GM18520 (cell line): Measurements from ENCODE around the gene DLX3.

Experiments used
- ATAC-seq: cut with Tn5 transposase; IDR thresholded peaks from one replicate; pipeline ENCODE4 v1.9.1; 2021; ENCODE audit not compliant: unreplicated experiment

The DLX3 gene

DNA sequence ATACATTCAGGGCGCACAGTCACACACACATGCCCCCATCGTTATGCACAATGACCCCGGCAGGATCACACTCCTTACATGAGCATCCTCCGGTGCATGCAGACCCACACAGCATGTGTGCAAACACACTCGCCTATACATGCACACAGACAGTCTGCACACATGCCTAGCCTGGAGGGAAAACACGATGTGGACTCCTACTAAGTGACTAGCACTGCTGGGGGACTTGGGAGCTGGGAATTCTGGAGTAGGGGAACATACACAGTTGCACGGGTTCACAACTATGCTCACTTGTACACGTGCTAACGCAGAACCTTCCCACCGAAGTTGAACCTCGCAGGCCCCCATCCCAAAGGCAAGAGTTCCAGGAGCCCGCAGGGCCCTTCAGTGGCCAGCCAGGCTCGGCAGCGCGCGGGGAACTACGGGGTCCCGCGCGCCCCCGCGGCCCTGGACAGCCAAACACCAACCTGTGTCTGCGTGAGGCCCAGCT is 2.0 kb downstream of the DLX3 start:
- no peak for ATAC-seq

DNA sequence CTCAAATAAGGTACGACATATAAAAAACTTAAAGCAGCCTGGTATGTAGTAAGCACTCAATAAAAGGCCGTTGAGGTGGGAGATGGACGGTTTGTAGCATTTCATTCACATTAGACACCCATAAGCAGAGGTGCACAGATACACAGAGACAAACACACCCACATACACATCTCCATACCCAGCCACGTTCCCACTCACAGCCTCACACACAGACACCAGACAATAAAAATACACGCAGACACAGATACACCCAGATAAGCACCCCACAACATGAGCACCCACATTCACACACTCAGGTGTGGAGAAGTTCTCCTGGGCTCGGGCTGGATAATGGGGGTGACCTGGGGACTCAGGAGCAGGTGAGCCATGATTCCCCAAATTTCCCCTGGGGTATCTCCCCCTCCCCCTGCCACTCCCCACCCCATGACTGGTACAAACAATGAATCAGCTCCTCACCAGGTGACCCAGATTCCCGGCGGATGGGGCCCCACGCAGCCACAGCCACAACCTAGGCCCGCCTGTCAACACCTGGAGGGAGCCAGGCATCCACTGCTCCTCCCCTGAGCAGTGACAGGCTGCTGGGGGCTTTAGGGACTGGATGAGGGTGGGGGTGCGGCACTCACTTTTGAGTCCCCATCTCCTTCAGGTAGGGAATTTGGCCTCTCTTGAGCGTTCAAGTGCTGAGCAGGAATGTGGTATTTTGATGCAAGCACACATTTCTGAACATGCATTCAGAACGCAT is 2.7 kb downstream of the DLX3 start:
- ATAC-seq: no peak

DNA sequence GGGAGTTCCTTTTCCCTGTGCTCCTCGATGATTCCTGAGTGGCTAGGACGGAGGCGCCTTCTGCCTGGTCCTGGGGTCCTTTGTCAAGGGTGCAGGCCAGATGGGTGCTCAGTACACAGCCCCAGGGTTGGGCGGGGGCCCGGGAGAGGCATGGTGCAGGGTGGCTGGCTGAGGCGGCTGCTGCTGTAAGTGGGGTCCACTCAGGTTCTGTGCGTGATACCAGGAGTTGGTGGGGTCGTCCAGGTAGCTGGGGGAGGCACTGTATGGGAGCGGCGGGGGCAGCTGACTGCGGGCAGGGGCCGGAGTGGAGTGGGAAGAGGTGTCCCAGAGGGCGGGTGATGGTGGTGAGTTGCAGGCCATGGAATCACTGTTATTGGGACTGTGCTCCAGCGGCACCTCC is 3.6 kb downstream of the DLX3 start:
- ATAC-seq: no peak

DNA sequence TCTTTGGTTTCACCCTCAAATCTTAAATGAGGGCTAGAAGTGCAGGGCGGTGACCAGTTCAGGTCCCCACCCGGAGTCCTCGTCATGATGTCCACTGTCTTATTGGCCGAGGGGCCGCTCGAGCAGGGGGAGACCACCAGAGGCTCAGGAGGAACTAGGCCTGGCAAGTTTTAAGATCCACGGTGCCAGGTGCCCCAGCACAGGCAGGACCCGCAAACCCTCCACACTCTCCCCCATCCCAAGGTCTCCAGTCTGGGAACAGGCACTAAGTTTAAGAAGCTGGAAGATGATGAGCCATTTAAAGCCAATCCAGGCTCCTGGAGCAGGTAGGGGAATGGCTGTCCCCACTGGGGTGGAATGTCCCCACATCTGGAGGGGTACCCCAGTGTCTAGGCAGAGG is 4.1 kb downstream of the DLX3 start:
- ATAC-seq: no peak

DNA sequence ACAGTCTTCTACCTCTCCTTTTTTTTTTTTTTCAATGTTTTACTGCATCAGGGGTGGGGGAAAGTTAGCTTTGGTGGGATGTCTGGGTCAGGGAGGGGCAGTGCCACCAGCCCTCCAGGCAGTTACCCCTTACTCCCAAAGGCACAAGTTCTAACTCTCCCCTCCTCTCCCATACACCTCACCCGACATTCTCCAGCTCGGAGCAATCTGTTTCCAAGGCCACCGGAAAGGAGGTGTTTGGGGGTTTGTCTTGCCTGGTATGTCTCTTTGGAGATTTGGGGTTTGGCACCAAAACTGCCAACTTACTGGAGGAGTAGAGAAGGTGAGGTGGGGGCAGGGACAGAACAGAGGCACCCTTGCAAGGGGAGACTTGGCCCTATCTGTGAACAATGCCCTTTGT is 4.7 kb downstream of the DLX3 start:
- no peak for ATAC-seq

DNA sequence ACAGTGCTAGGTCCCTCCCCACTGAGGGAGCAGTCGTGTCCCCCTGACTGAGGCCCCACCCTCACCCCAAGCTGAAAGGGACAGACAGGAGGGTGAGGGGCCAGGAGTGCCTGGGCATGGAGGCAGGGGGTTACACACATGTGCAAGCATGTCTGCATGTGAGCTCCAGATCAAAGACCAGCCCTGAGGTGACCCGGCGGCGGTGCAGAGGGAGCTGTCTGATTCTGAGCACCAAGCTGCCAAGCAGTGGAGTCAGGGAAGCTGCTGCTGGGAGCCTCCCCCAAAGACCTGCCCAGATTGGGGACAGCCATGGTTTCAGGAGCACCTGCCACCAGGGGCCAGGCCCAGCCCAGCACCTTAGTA is 5.5 kb downstream of the DLX3 start:
- no peak for ATAC-seq

DNA sequence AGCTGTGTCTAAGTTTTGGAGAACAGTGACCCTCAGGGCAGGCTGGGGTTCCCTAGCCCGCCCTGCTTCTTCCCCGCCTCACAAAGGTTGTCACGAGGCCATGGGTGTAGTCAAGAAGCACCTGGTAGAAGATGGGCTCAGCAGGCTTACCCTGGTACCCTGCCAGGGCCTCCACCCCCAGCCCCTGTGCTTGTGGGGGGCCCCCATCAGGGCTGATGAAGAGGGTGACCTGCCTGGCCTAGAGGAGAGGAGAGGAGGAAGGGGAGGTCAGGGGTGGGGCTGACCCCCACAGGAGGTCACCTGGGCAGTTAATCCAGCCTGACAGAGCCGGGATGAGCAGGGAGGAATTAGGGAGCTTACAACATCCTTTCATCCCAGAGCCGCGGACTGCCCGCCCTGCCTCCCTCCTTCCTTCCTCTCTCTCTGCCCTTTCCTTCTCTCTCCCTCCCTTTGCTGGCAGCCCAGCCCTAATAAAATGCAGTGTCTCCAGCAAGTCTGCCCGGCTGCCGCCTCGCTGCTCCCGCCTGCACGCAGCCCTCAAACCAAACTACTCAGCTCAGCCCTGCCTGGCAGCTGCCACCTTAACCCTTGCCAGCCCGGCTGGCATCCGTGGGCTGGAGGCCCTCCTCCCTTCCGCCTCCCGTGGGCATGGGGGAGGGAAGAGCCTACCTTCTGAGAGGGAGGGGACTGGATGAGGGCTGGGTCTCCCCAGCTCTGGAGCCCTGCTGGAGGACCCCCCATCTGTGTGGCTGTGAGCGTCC is 7.2 kb downstream of the DLX3 start:
- ATAC-seq: no peak

DNA sequence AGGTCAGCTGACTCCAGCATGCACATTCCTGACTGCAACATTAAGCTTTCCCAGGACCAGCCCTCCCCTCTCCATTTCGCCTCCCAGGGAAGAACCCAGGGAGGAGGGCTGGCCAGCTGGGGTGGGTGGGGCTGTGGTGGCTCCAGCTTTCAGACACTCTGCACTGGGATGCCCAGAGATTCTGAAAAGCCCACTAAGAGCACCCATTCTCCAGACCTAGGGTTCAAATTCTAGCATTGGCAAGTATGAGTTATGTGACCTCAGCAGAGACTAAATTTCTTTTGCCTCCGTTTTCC is 7.8 kb downstream of the DLX3 start:
- no peak for ATAC-seq

DNA sequence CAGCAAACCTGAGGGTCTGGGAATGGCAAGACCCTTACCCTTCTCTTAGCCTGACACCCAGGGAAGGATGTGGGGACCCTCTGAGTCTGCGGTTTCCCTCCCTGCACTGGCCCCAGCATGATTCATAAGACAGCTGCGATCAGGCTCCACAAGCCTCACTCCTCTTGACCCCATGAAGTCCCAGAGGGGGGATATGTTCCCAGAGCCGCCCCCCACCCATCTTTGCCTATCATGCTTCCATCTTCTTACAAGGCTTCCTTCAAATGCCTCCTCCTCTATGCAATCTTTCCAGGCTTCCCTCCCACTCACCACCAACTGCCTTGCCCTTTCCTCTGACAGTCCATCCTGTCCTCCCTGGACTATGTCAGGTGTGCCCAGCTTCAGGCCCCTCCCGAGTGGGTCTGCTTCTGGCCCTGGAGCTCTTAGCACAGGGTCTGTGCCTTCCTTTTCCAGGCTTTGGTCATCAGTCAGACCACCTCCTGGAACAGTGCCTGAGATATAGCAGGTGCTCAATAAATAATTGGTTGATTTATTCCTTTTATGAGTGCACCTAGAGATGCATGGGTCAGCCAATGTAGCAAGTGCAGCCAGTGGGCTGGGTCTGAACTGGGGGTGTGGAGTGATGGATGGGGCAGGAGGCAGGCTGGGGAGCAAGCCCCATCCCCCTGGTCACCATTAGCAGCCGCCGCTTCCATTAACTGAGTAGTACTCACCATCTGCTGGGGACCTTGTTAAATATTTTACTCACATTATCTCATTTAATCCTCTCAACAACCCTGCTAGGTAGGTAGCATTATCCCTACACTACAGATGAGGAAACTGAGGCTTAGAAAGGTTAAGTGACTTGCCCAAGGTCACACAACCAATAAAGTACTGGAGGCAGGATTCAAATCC is 8.4 kb downstream of the DLX3 start:
- no peak for ATAC-seq

DNA sequence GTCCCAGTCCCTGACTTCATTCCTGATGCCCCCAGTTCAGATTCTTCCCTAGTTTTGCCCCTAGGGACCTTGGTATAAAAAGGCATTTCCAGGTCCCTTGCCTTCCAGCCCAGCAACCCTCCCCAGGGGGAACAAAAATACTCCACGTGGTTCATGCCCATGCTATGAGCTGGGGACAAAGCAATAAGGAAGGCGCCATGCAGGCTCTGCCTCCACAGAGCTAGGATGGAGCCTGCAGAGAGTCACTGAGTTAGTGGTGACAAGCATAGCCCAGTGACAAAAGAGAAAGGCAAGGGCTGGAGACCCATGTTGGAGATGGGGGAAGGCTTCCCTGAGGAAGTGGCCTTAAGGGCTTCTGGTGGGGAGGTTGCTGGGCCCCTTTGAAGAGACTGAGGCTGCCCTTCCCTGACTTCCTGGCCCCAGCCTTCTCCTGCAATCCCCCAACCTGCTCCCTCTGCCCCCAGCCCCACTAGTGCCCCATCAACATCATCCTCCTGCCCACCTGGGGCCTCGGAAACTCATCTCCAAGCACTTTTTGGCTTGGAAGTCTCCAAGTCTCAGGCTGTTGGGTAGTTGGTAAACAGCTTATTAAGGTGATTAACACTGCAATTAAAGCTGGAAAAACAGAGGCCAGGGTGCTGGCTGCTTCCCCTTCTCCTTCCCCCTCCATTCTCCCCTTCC is 9.6 kb downstream of the DLX3 start:
- no peak for ATAC-seq

DNA sequence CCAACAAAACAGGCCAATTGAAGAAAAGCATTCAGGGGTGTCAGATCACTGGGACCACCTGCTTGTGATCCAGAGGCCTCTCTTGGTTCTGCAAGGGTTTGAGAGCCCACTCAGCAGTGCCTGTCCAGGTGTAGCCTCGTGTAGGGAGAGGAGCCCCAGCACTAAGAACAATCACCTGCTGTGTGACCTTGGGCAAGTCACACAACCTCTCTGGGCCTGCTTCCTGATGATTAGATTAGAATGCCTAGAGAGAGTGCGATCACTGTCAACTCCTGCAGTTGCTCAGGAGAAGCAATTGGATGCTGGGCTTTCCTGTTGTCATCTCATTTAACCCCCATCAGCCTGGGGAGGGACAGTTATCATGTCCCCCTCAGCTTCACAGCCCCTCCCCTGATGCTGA is 10.2 kb downstream of the DLX3 start:
- ATAC-seq: no peak

DNA sequence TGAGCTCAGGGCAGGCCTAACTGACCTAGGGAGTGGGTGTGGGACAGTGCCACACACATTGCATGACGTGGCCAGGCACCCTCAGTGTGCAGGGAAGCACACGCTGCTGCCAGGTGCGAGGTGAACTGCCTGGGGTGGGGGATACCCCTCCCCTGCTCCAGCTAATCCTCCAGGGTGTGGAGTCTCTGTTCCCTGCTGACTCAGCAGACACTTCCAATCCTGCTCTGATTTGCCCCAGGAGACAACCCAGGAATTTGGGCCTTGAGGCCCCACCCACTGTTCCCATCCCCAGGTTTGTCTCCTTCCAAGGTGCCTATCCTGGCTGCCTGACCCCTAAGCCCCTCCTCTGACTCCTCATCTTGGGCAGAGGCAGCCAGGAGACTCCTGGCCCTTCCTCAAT is 10.7 kb downstream of the DLX3 start:
- no peak for ATAC-seq

DNA sequence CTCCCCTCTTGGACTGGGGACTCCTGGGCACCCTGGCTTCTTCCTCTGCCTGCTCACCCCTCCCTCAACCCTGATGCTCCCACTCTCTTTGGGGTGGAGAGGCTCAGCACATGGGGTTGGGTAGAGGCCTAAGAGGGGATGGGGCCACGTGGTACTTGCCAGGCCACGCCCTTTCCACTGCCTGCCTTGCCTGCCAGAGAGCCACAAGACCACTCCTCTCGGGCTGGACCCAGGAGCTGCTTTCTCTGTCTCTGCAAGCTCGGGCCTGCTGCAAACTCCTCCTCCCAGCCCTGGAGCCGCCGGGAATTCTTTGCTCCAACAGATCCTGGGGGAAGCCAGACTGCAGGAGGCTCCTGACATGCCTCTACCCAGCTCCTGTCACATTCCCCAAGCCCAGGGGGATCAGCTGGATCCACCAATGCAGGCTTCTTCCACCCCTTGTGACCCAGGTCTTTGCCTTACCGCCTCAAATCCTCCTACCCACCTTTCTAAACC is 14.3 kb downstream of the DLX3 start:
- no peak for ATAC-seq

DNA sequence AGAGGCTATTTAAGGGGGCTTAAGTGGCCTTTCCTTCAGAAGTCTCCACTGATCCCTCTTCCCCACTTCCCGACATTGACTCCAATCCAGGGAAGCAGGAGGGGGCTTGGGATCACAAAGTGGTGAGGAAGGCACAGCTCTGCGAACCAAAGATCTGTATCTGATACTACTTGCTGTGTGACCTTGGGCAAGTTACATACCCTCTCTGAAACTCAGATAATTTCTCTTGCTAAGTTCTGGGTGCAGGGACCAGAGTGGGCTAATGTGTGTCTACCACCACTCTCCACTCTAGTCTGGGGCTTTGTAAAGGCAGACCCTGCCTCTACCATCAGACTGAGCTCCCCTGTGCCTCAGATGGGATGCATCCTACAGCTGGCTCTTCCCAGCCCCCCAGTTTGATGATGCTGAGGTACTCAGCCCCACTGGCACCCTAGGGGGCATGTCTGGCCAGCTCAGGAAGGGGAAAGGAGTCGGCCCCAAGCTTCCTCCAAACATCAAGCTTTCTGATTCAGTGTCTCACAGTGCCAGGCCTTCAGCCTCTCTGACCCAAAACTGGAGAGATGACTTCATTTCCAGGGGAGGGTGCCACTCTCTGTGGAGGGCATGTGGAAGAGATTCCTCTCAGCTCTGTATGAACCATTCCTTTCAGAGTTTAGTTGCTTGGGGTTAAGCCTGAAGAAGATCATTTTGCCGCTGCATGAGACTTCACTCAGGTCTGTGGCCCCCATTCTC is 15.1 kb downstream of the DLX3 start:
- ATAC-seq: no peak

DNA sequence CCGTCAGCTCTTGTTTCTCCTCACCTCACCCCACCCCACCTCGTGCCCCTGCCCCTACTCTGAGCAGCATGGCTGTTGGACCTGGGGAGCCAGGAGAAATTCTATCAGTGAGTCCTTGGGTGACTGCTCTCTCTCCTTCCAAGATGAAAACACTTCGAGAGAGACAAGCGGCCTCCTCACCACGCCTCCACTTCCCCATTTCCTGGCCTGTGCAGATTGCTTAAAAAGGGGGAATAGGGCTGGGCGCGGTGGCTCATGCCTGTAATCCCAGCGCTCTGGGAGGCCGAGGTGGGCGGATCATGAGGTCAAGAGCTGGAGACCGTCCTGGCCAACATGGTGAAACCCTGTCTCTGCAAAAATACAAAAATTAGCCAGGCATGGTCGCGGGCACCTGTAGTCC is 16.5 kb downstream of the DLX3 start:
- ATAC-seq: no peak

DNA sequence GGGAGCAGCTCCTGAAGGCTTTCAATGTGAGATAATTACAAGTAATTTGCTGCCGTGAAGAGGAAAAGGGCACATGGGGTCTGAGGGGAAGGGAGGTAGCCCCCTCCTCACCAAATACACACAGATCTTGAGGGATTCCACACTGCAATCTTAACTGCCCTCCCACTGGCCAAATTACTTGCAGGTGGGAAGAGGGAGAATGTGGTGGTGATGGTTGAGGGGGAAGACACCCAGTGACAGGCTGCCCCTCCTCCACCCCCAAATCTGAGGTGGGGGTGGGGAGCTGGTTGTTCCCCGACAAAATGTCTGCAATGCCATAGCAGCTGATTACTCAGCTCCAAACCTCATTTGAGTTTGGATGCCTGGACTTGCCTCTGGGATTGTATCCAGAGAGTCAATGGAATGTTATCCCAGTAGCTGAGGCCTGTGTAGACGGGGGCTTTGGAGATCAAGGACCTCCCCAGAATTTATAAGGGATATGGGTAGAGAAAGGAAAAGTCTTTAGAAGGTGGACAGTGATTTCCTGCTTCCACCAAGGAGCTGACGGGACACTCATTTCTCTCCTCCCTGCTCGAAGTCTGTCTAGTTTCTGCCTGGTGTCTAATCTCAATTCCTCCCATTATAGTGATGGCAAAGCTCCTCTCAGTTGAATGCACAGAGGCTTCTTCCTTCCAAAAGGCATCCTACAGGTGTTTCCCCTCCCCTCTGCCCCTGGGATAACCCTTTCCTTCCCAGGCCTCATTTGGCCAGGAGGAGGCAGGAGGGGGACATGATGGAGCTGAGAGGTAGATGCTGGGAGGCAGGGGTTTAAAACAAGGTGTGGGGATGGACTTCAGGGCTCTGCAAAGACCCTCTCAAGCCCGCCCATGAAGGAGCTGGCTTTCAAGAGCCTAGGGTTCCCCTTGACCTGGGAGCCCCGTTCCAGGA is 17.3 kb downstream of the DLX3 start:
- ATAC-seq: no peak

DNA sequence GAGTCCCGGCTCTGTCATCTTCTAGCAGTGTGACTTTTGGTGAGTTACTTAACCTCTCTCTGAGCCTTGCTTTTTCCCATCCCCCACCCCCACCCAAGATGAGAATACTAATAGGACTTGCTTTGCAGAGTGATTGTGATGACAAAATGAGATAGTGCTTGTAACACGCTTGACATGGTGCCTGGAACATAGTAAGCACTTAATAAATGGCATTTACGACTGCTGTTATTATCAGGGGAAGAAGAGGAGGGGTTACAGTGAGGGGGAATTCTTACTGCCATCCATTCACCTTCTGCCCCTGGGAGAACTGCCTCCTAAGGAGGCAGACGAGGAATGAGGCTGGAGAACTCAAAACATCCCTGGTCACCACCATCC is 18.2 kb downstream of the DLX3 start:
- ATAC-seq: no peak

DNA sequence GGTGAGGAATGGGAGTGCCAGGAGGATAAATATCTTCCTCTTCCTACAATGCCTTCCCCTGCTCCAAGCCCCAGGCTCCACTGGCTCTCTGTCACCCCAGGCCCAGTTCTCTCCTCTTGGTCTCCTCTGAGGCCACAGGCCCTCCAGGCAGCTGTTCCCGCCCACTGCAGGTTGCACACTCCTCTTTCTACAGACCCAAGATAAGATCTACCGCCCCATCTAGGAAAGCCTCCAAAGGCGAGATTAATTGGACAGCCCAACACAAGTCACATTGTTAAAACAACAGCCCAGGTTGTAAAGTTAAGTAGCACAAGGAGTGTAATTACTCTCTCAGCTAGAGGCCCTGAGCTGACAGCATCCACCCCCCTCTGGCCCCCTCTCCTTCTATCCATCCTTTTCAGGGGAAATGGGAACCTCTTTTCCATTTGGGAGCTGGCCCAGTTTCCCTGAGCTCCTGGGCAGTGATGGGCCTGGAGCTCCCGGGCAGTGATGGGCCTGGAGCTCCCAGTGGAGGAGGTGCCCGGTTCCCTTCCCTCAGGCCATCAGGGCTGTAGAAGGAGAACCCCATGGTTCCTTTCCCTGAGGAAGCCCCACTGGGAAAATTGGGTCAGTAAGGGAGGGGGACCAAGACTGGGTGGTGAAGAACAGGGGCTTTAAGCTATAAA is 18.7 kb downstream of the DLX3 start:
- no peak for ATAC-seq

DNA sequence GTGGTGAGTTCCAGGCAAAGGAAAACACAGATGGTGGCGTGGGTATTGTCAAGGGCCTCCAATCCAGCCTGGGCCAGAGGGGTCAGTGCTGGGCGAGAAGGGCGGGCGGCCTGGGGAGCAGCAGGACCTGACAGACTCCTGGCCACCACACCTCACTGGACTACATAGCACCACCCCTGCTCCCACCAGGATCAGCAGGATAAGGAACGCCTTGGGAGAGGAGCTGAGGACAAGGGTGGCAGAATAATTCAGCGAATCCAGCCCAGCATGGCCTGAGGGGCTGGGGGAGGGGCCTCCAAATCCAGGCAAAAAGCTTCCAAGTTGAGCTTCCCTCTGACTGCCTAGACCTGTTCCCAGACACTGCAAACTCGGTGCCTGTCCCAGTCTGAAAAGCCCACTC is 19.5 kb downstream of the DLX3 start:
- ATAC-seq: no peak
